Measurements from ENCODE around the gene HAPSTR1.

- TF ChIP-seq CTCF (conservative IDR thresholded peaks at IDR 0.05) (no peak), EZH2 (IDR thresholded peaks at IDR 0.05; ENCODE audit: low read depth) (no peak)
These were observed 14.2 kb upstream of the HAPSTR1 start for GRCh38 chr16:9077091-9077809.

All from PC-9 (cell line).